Naive thymus-derived CD8-positive, alpha-beta T cell (primary cell): Measurements from ENCODE around the gene TOGARAM1. TPM values are rescaled to one million over a fixed set of nuclear protein-coding genes. Genes with fewer than 3 reads are reported as not detected.

Experiments used
- ATAC-seq, 2 donors: fragments of 150-1000 bp; cut with Tn5 transposase in 1 of 2; sonication (Bioruptor Pico), chemical (Tn5 transposase) in 1 of 2; 1 replicate in 1 of 2; 2 replicates in 1 of 2; pipeline ENCODE4 v1.10.0; 2021; ENCODE audit warnings: mild to moderate bottlenecking in 2 of 2, moderate library complexity in 2 of 2
- POLR2A ChIA-PET: fragments of 350-600 bp; sonication (Branson Sonifier 250); formaldehyde crosslinking; loops from one replicate; lab custom pipeline; 2021; ENCODE audit warnings: antibody characterized with exemption; lab: Charles Lee
- DNase-seq, 10 donors: peaks; one replicate each; pipeline versions ENCODE4 v3.0.0 to v3.0.0-alpha.2; 2020 to 2022
- H3K27ac Mint-ChIP-seq, 10 donors: one replicate each; pipeline ENCODE4 v1.8.0; 2020 to 2022; ENCODE audit warnings: mild to moderate bottlenecking in 10 of 10, mixed read lengths in 10 of 10, moderate library complexity in 4 of 10, inconsistent platforms in 1 of 10
- H3K27me3 Mint-ChIP-seq, 5 donors: one replicate each; pipeline ENCODE4 v1.8.0; 2021 to 2022; ENCODE audit warnings: mixed read lengths in 5 of 5
- H3K36me3 Mint-ChIP-seq, 3 donors: one replicate each; pipeline ENCODE4 v1.8.0; 2020 to 2022; ENCODE audit warnings: mixed read lengths in 3 of 3, mild to moderate bottlenecking in 2 of 3, inconsistent platforms in 1 of 3
- H3K4me1 Mint-ChIP-seq, 4 donors: one replicate each; pipeline ENCODE4 v1.8.0; 2021 to 2022; ENCODE audit warnings: mixed read lengths in 4 of 4
- H3K4me3 Mint-ChIP-seq, 10 donors: one replicate each; pipeline ENCODE4 v1.8.0; 2020 to 2022; ENCODE audit warnings: mild to moderate bottlenecking in 10 of 10, mixed read lengths in 10 of 10, moderate library complexity in 6 of 10, inconsistent platforms in 1 of 10
- H3K9me3 Mint-ChIP-seq, 9 donors: one replicate each; pipeline ENCODE4 v1.8.0; 2020 to 2022; ENCODE audit warnings: mixed read lengths in 9 of 9, mild to moderate bottlenecking in 3 of 9, inconsistent platforms in 1 of 9, moderate library complexity in 1 of 9
- polyA plus RNA-seq, 3 donors: library from polyadenylated mRNA; unstranded; fragments of 300-500 nt; fragmentation: Illumina TruSeq; gene quantifications; one replicate each; pipeline ENCODE4 v1.2.3, GENCODE V29; 2021
- total RNA-seq, 8 experiments: library from RNA in 2 of 8; stranded (reverse) in 2 of 8; gene quantifications; one replicate each; pipeline ENCODE4 v1.2.3 and lab custom pipeline; 2021 to 2026

The TOGARAM1 gene
- total and polyA plus RNA-seq, 5 experiments from 2014 or later = 7.6 to 18.3 (median 13.3) TPM

GRCh38 chr14:44966601-44967336, 4.8 kb downstream of the TOGARAM1 start:
- H3K36me3 Mint-ChIP-seq = peaks cover 39 to 75% (median 73%) of the 10 kb centered on the region in 3 donors
- peaks cover 24 to 76% (median 67%) of the 10 kb centered on the region in 4 donors for H3K4me1 Mint-ChIP-seq
- POLR2A ChIA-PET = no interaction called here
- no peak overlapping the region for H3K27ac Mint-ChIP-seq
- peaks cover 28 to 83% (median 52%) of the 10 kb centered on the region in 9 donors for H3K9me3 Mint-ChIP-seq
- ATAC-seq = no peak
- H3K4me3 Mint-ChIP-seq = peak overlapping the region in 9 of 10 donors; percentile 15 to 67 (median 56)
- no peak for DNase-seq
- H3K27me3 Mint-ChIP-seq = no peaks in the 10 kb centered on the region

GRCh38 chr14:44968714-44969113, 6.7 kb downstream of the TOGARAM1 start:
- peak overlapping the region in 8 of 10 donors; percentile 2 to 43 (median 24) for H3K4me3 Mint-ChIP-seq

GRCh38 chr14:44970907-44971306, 8.9 kb downstream of the TOGARAM1 start:
- H3K4me3 Mint-ChIP-seq = peak overlapping the region in 1 of 10 donors; percentile 34
- H3K27ac Mint-ChIP-seq = no peak overlapping the region
- no peaks in the 10 kb centered on the region for H3K27me3 Mint-ChIP-seq
- H3K4me1 Mint-ChIP-seq = peaks cover 19 to 66% (median 58%) of the 10 kb centered on the region in 4 donors
- no peak for ATAC-seq
- H3K9me3 Mint-ChIP-seq = peaks cover 24 to 68% (median 53%) of the 10 kb centered on the region in 9 donors
- DNase-seq = no peak
- POLR2A ChIA-PET = no interaction called here
- peaks cover 50 to 67% (median 50%) of the 10 kb centered on the region in 3 donors for H3K36me3 Mint-ChIP-seq

More at GRCh38 chr14:44968714-44969113, 6.7 kb downstream of the TOGARAM1 start:
- no peak overlapping the region for H3K27ac Mint-ChIP-seq
- peaks cover 28 to 80% (median 60%) of the 10 kb centered on the region in 9 donors for H3K9me3 Mint-ChIP-seq
- ATAC-seq (no peak), DNase-seq (no peak)
- no peaks in the 10 kb centered on the region for H3K27me3 Mint-ChIP-seq
- peaks cover 47 to 73% (median 69%) of the 10 kb centered on the region in 3 donors for H3K36me3 Mint-ChIP-seq
- H3K4me1 Mint-ChIP-seq = peaks cover 23 to 78% (median 65%) of the 10 kb centered on the region in 4 donors
- POLR2A ChIA-PET = no interaction called here

GRCh38 chr14:44971459-44971858, 9.5 kb downstream of the TOGARAM1 start:
- Mint-ChIP-seq H3K9me3 (peaks cover 24 to 68% (median 53%) of the 10 kb centered on the region in 9 donors), H3K27me3 (no peaks in the 10 kb centered on the region), H3K36me3 (peaks cover 53 to 67% (median 55%) of the 10 kb centered on the region in 3 donors), H3K27ac (peak overlapping the region in 1 of 10 donors; percentile 63), H3K4me3 (no peak overlapping the region), H3K4me1 (peaks cover 23 to 69% (median 63%) of the 10 kb centered on the region in 4 donors)
- DNase-seq = no peak
- ATAC-seq = no peak
- POLR2A ChIA-PET = no interaction called here

GRCh38 chr14:44979273-44979672, 17.3 kb downstream of the TOGARAM1 start:
- H3K4me3 Mint-ChIP-seq = no peak overlapping the region
- POLR2A ChIA-PET = interaction anchor here (2.1 kb wide), 1 partner anchor 18 kb away, joined by 7 read pairs; the partner anchor contains the start of genes KLHL28 and TOGARAM1
- DNase-seq (no peak), ATAC-seq (no peak)
- H3K9me3 Mint-ChIP-seq = peaks cover 0 to under 1% (median 0%) of the 10 kb centered on the region in 9 donors
- H3K27me3 Mint-ChIP-seq = no peaks in the 10 kb centered on the region
- peaks cover 5 to 11% (median 11%) of the 10 kb centered on the region in 3 donors for H3K36me3 Mint-ChIP-seq
- H3K27ac Mint-ChIP-seq = no peak overlapping the region
- H3K4me1 Mint-ChIP-seq = peaks cover 21 to 39% (median 27%) of the 10 kb centered on the region in 4 donors

GRCh38 chr14:44979740-44980356, 17.9 kb downstream of the TOGARAM1 start:
- ATAC-seq = no peak
- POLR2A ChIA-PET = interaction anchor here (2.1 kb wide), 1 partner anchor 18 kb away, joined by 7 read pairs; the partner anchor contains the start of genes KLHL28 and TOGARAM1
- no peaks in the 10 kb centered on the region for H3K9me3 Mint-ChIP-seq

GRCh38 chr14:44981198-44981597, 19.2 kb downstream of the TOGARAM1 start:
- peak in 1 of 2 donors; percentile 32 for ATAC-seq
- H3K4me1 Mint-ChIP-seq = peaks cover 18 to 34% (median 23%) of the 10 kb centered on the region in 4 donors
- peak overlapping the region in 1 of 10 donors; percentile 18 for H3K27ac Mint-ChIP-seq
- POLR2A ChIA-PET = no interaction called here
- no peaks in the 10 kb centered on the region for H3K9me3 Mint-ChIP-seq
- H3K4me3 Mint-ChIP-seq = no peak overlapping the region
- no peaks in the 10 kb centered on the region for H3K27me3 Mint-ChIP-seq
- peak in 1 of 10 donors; percentile 17 for DNase-seq
- H3K36me3 Mint-ChIP-seq = peaks cover 2 to 9% (median 5%) of the 10 kb centered on the region in 3 donors

More at GRCh38 chr14:44979740-44980356, 17.9 kb downstream of the TOGARAM1 start:
- no peak for DNase-seq
- no peaks in the 10 kb centered on the region for H3K27me3 Mint-ChIP-seq
- H3K27ac Mint-ChIP-seq = peak overlapping the region in 1 of 10 donors; percentile 22
- H3K4me3 Mint-ChIP-seq = no peak overlapping the region
- H3K36me3 Mint-ChIP-seq = peaks cover 5 to 11% (median 9%) of the 10 kb centered on the region in 3 donors
- H3K4me1 Mint-ChIP-seq = peaks cover 21 to 39% (median 25%) of the 10 kb centered on the region in 4 donors

GRCh38 chr14:44982594-44982993, 20.6 kb downstream of the TOGARAM1 start:
- DNase-seq (no peak), ATAC-seq (no peak)
- Mint-ChIP-seq H3K27ac (peak overlapping the region in 1 of 10 donors; percentile 1), H3K4me3 (no peak overlapping the region), H3K9me3 (no peaks in the 10 kb centered on the region), H3K4me1 (peaks cover 17 to 32% (median 22%) of the 10 kb centered on the region in 4 donors), H3K36me3 (peaks cover 0 to 8% (median 7%) of the 10 kb centered on the region in 3 donors), H3K27me3 (no peaks in the 10 kb centered on the region)
- POLR2A ChIA-PET = no interaction called here

- ATAC-seq = no peak
- Mint-ChIP-seq H3K4me3 (no peak overlapping the region), H3K9me3 (peaks cover 0 to 3% (median 0%) of the 10 kb centered on the region in 9 donors), H3K27ac (no peak overlapping the region), H3K36me3 (peaks cover 0 to 6% (median 5%) of the 10 kb centered on the region in 3 donors), H3K27me3 (no peaks in the 10 kb centered on the region), H3K4me1 (peaks cover 4 to 14% (median 11%) of the 10 kb centered on the region in 4 donors)
- POLR2A ChIA-PET = no interaction called here
- DNase-seq = no peak
Observed at GRCh38 chr14:44988694-44989093, 26.7 kb downstream of the TOGARAM1 start.

GRCh38 chr14:44989497-44990440, 27.8 kb downstream of the TOGARAM1 start:
- Mint-ChIP-seq H3K9me3 (peaks cover 0 to 3% (median 0%) of the 10 kb centered on the region in 9 donors), H3K27ac (peak overlapping the region in 8 of 10 donors; percentile 8 to 73 (median 31)), H3K27me3 (no peaks in the 10 kb centered on the region), H3K36me3 (peaks cover 0 to 6% (median 6%) of the 10 kb centered on the region in 3 donors), H3K4me1 (peaks cover 4 to 14% (median 11%) of the 10 kb centered on the region in 4 donors), H3K4me3 (no peak overlapping the region)
- POLR2A ChIA-PET = no interaction called here
- DNase-seq (no peak), ATAC-seq (no peak)

- H3K4me3 Mint-ChIP-seq = no peak overlapping the region
- peak overlapping the region in 2 of 10 donors; percentile 33 to 56 for H3K27ac Mint-ChIP-seq
- POLR2A ChIA-PET = no interaction called here
- DNase-seq (no peak), ATAC-seq (no peak)
- H3K4me1 Mint-ChIP-seq = peaks cover 4 to 14% (median 11%) of the 10 kb centered on the region in 4 donors
- no peaks in the 10 kb centered on the region for H3K27me3 Mint-ChIP-seq
- peaks cover 0 to 6% (median 6%) of the 10 kb centered on the region in 3 donors for H3K36me3 Mint-ChIP-seq
- peaks cover 0 to 3% (median 0%) of the 10 kb centered on the region in 9 donors for H3K9me3 Mint-ChIP-seq
Observed at GRCh38 chr14:44990533-44990932, 28.5 kb downstream of the TOGARAM1 start.
